HG02588 (cell line): Measurements from ENCODE around the gene C5.
A peak's percentile ranks its signal among the peaks of the same experiment; 100 is the strongest.

Experiments used
- ATAC-seq: cut with Tn5 transposase; IDR thresholded peaks from one replicate; pipeline ENCODE4 v1.9.1; 2021; ENCODE audit warnings: mild to moderate bottlenecking, moderate library complexity; ENCODE audit not compliant: unreplicated experiment

C5 gene

GRCh38 chr9:120927269-120928014 is 122.6 kb downstream of the C5 start:
- ATAC-seq = no peak

- peak; percentile 12 for ATAC-seq
Observed at GRCh38 chr9:120926397-120926928, 123.6 kb downstream of the C5 start, which contains the start of gene TRAF1. Gene TRAF1 (minus strand): TSS chr9:120926796. CDS start chr9:120926075, 721 bp downstream.

- ATAC-seq = peak; percentile 42
Observed at GRCh38 chr9:120925535-120926396, 124.3 kb downstream of the C5 start.

GRCh38 chr9:120924698-120925534 is 125.2 kb downstream of the C5 start:
- no peak for ATAC-seq

GRCh38 chr9:120923620-120924328 is 126.3 kb downstream of the C5 start:
- no peak for ATAC-seq

- no peak for ATAC-seq
Observed at GRCh38 chr9:120922404-120923195, 127.5 kb downstream of the C5 start.

GRCh38 chr9:120921661-120922181 is 128.4 kb downstream of the C5 start:
- no peak for ATAC-seq

GRCh38 chr9:120920806-120921178 is 129.3 kb downstream of the C5 start:
- no peak for ATAC-seq

GRCh38 chr9:120919843-120920805 is 130.0 kb downstream of the C5 start:
- ATAC-seq = no peak

GRCh38 chr9:120918931-120919842 is 130.9 kb downstream of the C5 start:
- no peak for ATAC-seq

GRCh38 chr9:120917929-120918762 is 131.9 kb downstream of the C5 start:
- ATAC-seq = no peak

GRCh38 chr9:120916991-120917880 is 132.8 kb downstream of the C5 start:
- no peak for ATAC-seq

GRCh38 chr9:120916588-120916987 is 133.5 kb downstream of the C5 start:
- no peak for ATAC-seq

- no peak for ATAC-seq
Observed at GRCh38 chr9:120915854-120916470, 134.1 kb downstream of the C5 start.

- ATAC-seq = no peak
Observed at GRCh38 chr9:120914953-120915352, 135.1 kb downstream of the C5 start.
